Inferior parietal cortex (tissue), 1 donor: Measurements from ENCODE around the gene NPTX1.

Experiments
- DNase-seq: peaks from one replicate; pipeline ENCODE4 v3.0.0-alpha.2; 2016; ENCODE audit errors: extremely low spot score

NPTX1 gene

GRCh38 chr17:80478487-80479245 lies 2.3 kb upstream of the NPTX1 start:
- no peak for DNase-seq

DNA sequence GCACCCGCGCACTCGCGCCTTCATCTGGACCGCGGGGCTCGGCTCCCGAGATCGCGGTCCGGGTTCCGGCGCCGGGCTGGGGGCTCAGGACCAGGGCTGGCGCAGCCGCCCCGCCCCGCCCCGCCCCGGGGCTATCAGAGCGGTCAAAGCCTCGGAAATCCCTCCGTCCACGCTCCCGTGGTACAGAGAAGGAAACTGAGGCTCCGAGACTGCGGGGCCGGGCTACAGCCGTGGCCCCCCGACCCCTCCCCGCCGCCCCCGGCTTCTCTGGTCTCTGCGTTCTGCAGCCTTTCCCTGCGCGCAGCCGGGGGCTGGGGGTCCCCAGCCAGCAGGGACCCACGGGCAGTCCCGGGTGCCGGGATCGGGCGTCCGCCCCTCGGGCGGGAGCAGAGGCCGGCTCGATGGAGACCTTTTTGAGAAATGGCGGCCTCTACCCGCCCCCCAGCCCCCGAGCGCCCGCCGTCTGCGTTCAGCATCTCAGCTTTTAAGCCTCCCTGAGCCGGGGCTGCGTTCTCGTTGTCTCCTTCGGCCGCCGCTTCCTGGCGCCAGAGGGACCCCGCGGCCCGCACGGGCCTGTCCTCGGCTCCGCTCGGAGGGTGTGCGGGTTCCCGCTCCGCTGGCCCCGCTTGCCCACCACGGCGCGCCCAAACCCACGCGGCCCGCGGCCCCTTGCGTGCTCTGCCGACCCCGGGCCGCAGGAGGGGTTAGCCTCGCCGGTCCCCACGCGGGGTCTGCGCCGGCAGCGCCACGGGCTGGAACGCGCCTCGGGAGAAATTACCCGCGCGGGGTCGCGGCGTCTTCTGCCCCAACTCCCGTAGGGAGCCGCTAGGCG lies 1.5 kb upstream of the NPTX1 start:
- DNase-seq: no peak

GRCh38 chr17:80476877-80477646 lies 655 bp upstream of the NPTX1 start:
- no peak for DNase-seq

- no peak for DNase-seq
Observed at GRCh38 chr17:80474961-80475909, 1.2 kb downstream of the NPTX1 start.

- no peak for DNase-seq
Observed at GRCh38 chr17:80474231-80474960, 2.0 kb downstream of the NPTX1 start.

DNA sequence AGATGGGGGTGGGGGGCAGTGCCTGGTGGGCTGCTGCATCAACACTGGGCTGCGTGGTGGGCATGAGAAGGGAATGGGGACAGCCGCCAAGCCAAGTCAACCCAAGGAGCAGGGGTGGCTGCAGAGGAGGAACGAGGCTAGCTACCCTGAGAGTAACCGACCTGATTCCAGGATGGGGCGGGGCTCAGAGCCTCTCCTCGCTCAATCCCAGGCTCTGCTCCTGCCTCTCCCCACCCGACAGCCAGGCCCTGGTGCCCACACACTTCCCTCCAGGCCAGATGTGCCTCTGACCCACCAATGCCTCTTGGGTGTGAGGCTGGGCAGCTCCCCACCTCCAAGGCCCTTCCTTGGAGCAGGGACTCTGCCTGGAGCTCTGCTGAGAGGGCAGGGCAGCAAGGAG lies 2.7 kb downstream of the NPTX1 start:
- no peak for DNase-seq

- no peak for DNase-seq
Observed at GRCh38 chr17:80472996-80473395, 3.4 kb downstream of the NPTX1 start.

GRCh38 chr17:80471922-80472321 lies 4.5 kb downstream of the NPTX1 start:
- no peak for DNase-seq

DNA sequence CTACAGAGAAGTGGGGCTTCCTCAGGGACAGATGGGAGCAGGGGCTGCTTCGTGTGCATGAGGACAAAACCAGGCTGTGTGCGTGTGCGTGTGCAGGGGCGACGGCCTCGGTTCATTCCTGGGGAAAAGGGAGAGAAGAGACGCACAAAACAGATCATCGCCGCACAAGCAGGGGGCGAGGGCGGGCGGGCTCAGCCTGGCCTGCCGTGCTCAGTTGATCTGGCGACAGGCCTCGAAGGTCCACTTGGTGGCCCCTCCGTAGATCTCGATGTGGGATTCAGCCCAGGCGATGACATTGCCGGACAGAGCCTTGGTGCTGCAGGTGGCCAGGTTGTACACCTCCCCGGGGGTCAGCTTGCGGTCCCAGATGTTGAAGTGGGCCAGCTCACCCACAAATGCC lies 5.8 kb downstream of the NPTX1 start:
- DNase-seq: no peak

DNA sequence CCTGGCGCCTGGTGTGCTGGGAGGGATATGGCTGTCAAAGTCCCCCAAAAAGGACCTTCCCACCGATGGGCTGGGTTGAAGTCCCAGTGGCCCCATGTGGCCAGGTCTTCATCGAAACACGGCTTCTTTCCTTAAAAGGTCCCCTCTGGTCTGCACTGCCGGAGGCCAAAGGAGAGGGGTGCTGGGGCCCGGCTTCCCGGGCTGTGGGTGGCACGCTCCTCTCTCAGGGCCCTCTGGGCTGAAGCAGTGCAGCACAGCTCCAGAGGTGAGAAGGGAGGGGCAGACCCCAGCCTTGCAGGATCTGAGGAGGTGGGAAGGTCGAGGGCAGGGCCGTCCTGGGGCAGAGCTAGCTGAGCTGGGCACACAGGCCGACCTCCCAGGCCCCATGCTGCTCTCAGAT lies 6.7 kb downstream of the NPTX1 start:
- DNase-seq: no peak

DNA sequence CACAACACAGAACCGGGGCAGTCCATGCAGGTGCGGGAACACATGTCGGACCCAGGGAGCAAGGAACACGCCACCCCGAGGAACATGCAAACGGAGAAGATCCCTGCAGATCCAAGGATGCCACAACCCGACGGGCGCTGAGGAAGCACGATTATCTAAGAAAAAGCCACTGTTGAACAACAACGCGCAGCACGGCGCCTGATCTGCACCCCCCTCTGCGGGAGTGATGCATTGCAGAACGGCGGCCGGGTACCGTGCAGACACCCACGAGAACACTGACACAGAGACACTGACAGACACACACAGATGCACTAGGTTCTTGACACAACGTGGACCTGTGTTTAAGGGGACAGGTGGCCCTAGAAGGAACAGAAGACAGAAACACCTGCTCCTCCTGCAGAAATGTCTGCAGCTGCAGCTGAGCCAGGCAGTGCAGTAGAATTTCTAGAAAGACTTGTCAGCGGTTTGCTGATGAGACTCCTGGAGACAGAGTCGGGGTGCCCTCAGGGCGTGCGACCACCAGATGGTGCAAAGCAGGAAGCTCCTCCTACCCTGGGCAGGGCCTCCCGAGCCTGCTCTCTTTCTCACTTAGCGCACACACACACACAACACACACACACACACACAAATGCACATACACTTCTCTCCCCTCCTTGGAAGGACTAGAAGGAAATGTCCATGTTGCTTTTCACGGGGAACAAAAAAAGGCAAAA lies 7.5 kb downstream of the NPTX1 start:
- DNase-seq: no peak

DNA sequence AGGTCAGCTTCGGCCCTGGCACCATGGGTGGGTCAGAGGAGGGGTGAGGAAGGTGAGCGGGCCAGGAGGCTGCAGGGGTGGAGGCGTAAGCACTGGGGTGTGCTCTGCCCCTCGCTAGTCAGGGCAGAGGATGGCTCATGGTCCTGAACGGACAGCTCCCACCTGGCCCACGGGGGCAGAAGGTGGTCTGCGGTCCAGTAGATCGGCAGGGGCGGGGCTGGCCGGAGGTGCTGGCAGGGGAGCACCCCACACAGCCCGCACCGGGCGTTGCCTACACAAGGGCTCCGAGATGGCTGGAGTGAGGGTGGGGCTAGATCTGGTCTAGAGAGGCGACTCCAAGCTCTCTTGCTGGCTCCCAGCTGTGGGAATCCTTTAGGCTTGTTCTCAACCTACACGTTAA lies 8.2 kb downstream of the NPTX1 start:
- DNase-seq: no peak

- no peak for DNase-seq
Observed at GRCh38 chr17:80466188-80466705, 10.2 kb downstream of the NPTX1 start.

DNA sequence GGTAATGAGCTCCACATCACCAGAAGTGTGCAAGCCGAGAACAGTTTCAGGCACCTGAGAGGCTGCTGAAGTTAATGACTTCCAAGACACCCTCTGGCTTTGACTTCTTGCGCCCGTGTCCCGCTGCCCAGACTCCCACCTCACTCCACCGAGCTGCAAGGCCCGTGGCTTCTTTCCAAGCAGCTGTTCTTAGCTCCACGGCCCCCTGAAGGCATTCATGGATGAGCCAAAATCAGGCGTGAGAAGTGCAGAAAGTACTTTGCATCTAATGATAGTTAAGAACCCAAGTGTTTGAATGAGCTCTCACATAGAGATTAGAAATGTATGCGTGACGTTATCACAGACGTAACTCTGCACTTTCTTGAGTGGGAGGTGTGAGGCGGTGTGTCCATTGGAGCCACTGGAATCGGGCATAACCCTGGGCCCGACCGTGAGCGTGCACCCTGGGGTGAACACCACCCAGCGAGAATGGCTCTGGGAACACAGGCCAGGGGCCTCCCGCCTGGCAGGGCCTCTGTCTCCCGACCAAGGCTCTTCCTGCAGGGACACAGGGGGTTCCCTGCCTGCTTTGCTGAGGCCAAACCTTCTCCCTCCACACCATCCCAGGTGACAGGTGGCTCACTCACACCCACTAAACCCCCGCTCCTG lies 11.0 kb downstream of the NPTX1 start:
- no peak for DNase-seq

- no peak for DNase-seq
Observed at GRCh38 chr17:80464486-80464885, 11.9 kb downstream of the NPTX1 start.

DNA sequence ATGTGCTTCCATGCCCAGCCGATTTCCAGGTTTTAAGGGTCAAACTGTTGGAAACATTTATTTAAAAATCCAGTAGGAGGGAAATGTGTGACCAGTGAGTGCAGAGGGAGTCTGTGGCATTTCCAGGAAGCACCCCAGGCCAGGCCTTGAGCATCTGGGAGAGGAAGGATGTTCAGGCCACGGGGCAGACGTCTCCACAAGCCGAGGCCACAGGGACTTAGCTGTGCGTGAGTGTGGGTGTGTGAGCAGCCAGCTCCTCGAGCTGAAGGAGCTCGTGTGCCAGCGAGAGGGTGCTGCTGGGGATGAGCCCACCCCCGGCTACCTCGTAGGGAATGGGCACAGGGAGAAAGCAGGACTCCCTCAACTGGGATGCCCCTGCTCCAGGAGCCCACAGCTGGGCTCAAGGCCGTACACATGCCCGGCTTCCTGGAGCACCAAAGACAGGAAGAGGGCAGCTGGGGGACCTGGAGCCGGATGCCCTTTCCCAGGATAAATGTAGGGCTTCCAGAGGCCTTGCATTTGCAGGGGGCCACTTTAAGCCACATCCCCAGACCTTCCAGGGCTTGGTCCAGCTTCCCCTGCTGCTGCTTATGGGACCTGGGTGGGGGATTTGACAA lies 12.5 kb downstream of the NPTX1 start:
- no peak for DNase-seq

- no peak for DNase-seq
Observed at GRCh38 chr17:80461528-80462160, 14.8 kb downstream of the NPTX1 start.

- DNase-seq: no peak
Observed at GRCh38 chr17:80460429-80460834, 16.0 kb downstream of the NPTX1 start.
